K562 (cell line): ENCODE results near the gene ZFYVE28. TPM values are rescaled to one million over a fixed set of nuclear protein-coding genes. Genes with fewer than 3 reads are reported as not detected.

ENCODE experiments used
- ATAC-seq: fragments of 200-7000 bp; cut with Tn5 transposase; 3 replicates; pipeline ENCODE4 v1.9.1; 2020; ENCODE audit warnings: moderate library complexity
- BruUV-seq: library from RNA; stranded (reverse); fragments of 400-500 nt; replicated peaks from 2 replicates; lab custom pipeline; 2021; lab: Mats Ljungman, UMichigan
- CTCF ChIA-PET: fragments of 300-600 bp; formaldehyde crosslinking; extraction: SDS; loops from one replicate; lab custom pipeline; 2021; ENCODE audit warnings: low intra/inter-chr PET ratio; lab: Yijun Ruan, JAX
- POLR2A ChIA-PET: fragments of 300-600, 350-650 bp; sonication (Branson Sonifier 250); formaldehyde crosslinking; extraction: SDS; loops from one replicate; lab custom pipeline; 2021; ENCODE audit warnings: antibody characterized with exemption, inconsistent platforms; lab: Yijun Ruan, JAX
- DNase-seq, 4 experiments: peaks; one replicate each; pipeline versions ENCODE4 v3.0.0 to v3.0.0-alpha.2; 2011 to 2018; ENCODE audit warnings: low spot score in 3 of 4, mixed read lengths in 3 of 4; ENCODE audit errors: extremely low read depth in 1 of 4
- FAIRE-seq: peaks from 2 replicates; lab custom pipeline; 2011; peaks lifted over from hg19 to GRCh38; lab: Jason Lieb, UNC
- H2AFZ ChIP-seq: 2 replicates; pipeline ENCODE4 v1.6.0; 2011; ENCODE audit warnings: low read depth, low read length, control low read depth, inconsistent platforms
- H3K27ac ChIP-seq: fragments of 200-600 bp; 3 replicates; pipeline ENCODE4 v1.8.0; 2011; ENCODE audit warnings: low read depth, mild to moderate bottlenecking, control low read depth, inconsistent platforms, low read length, moderate library complexity, mixed read lengths; ENCODE audit errors: extremely low read depth
- H3K27me3 ChIP-seq, 2 experiments: fragments of 300-600 bp in 1 of 2; 2 replicates in 1 of 2; 3 replicates in 1 of 2; pipeline versions ENCODE4 v1.6.0 to v1.8.0; 2011; ENCODE audit warnings: inconsistent platforms in 2 of 2, low read length in 2 of 2, mild to moderate bottlenecking in 1 of 2, mixed read lengths in 1 of 2, moderate library complexity in 1 of 2; ENCODE audit not compliant: control insufficient read depth in 2 of 2, insufficient read depth in 2 of 2
- H3K36me3 ChIP-seq: fragments of 300-600 bp; 3 replicates; pipeline ENCODE4 v1.8.0; 2011; ENCODE audit warnings: mild to moderate bottlenecking, low read length, inconsistent platforms; ENCODE audit not compliant: control insufficient read depth, insufficient read depth
- H3K4me1 ChIP-seq, 2 experiments: fragments of 200-600 bp in 1 of 2; replicated peaks in 1 of 2; 2 replicates in 1 of 2; 3 replicates in 1 of 2; pipeline versions ENCODE4 v1.5.1 to v1.8.0; 2011; ENCODE audit warnings: inconsistent platforms in 2 of 2, low read length in 2 of 2, mild to moderate bottlenecking in 1 of 2, mixed read lengths in 1 of 2, moderate library complexity in 1 of 2; ENCODE audit not compliant: control insufficient read depth in 2 of 2, insufficient read depth in 2 of 2
- H3K4me2 ChIP-seq: 2 replicates; pipeline ENCODE4 v1.6.1; 2011; ENCODE audit warnings: low read length, control low read depth, inconsistent platforms, mixed read lengths; ENCODE audit not compliant: insufficient read depth
- H3K4me3 ChIP-seq: fragments of 200-600 bp; sonication (generic), shearing (Covaris generic); 2 replicates; pipeline ENCODE4 v1.5.1; 2016; ENCODE audit warnings: control low read depth, inconsistent platforms
- H3K79me2 ChIP-seq: fragments of 200-600 bp; 3 replicates; pipeline ENCODE4 v1.8.0; 2011; ENCODE audit warnings: low read length, inconsistent platforms; ENCODE audit not compliant: control insufficient read depth, insufficient read depth
- H3K9ac ChIP-seq, 2 experiments: 2 replicates each; pipeline versions ENCODE4 v1.6.0 to v1.6.1; 2011; ENCODE audit warnings: low read depth in 2 of 2, low read length in 2 of 2, control low read depth in 1 of 2, inconsistent platforms in 1 of 2, mild to moderate bottlenecking in 1 of 2, mixed read lengths in 1 of 2; ENCODE audit not compliant: insufficient read depth in 1 of 2
- H3K9me1 ChIP-seq: one replicate; pipeline ENCODE4 v1.6.0; 2011; ENCODE audit warnings: inconsistent platforms, mild to moderate bottlenecking, low read length, moderate library complexity; ENCODE audit not compliant: control insufficient read depth, insufficient read depth
- H3K9me3 ChIP-seq: replicated peaks from 2 replicates; pipeline ENCODE4 v1.5.1; 2011; ENCODE audit warnings: low read depth, low read length, inconsistent platforms; ENCODE audit not compliant: control insufficient read depth, insufficient read depth
- H4K20me1 ChIP-seq: replicated peaks from 2 replicates; pipeline ENCODE4 v1.6.1; 2011; ENCODE audit warnings: low read length, inconsistent platforms, mixed read lengths; ENCODE audit not compliant: control insufficient read depth, insufficient read depth
- BCL6 ChIP-seq: fragments of 250-450 bp; sonication (Bioruptor Pico); IDR thresholded peaks from 2 replicates; pipeline ENCODE4 v1.4.0; 2020
- EP400 ChIP-seq: fragments of 450-650 bp; IDR thresholded peaks from 2 replicates; pipeline ENCODE4 v1.6.1; 2017; ENCODE audit warnings: antibody characterized with exemption, mild to moderate bottlenecking, moderate library complexity
- EZH2 ChIP-seq: IDR thresholded peaks from 2 replicates; pipeline ENCODE4 v1.6.1; 2012; ENCODE audit warnings: low read depth, mild to moderate bottlenecking, inconsistent platforms, low read length, borderline replicate concordance
- FOSL1 ChIP-seq: fragments of 200-800 bp; sonication (Bioruptor generic); conservative IDR thresholded peaks from 2 replicates; pipeline ENCODE4 v1.6.1; 2016; ENCODE audit warnings: missing genetic modification characterization, missing compliant biosample characterization
- HEY1 ChIP-seq: fragments of 250-450 bp; sonication (Bioruptor Pico); IDR thresholded peaks from 2 replicates; pipeline ENCODE4 v1.5.0; 2020; ENCODE audit warnings: mild to moderate bottlenecking, moderate library complexity, borderline replicate concordance
- MEF2D ChIP-seq: conservative IDR thresholded peaks from 2 replicates; pipeline ENCODE4 v1.6.1; 2016; ENCODE audit warnings: low read depth, missing genetic modification characterization, missing compliant biosample characterization
- POLR2A ChIP-seq: fragments of 450-650 bp; conservative IDR thresholded peaks from 2 replicates; pipeline ENCODE4 v1.6.1; 2016
- TAF9B ChIP-seq: fragments of 450-650 bp; IDR thresholded peaks from 2 replicates; pipeline ENCODE4 v1.6.1; 2018; ENCODE audit warnings: mild to moderate bottlenecking; ENCODE audit not compliant: partially characterized antibody
- ZNF121 ChIP-seq: sonication (generic); formaldehyde crosslinking; conservative IDR thresholded peaks from 2 replicates; pipeline ENCODE4 v1.8.0; 2022; ENCODE audit warnings: missing genetic modification reagents
- ZNF780A ChIP-seq: fragments of 250-450 bp; sonication (Bioruptor Pico); IDR thresholded peaks from 2 replicates; pipeline ENCODE4 v1.5.0; 2021; ENCODE audit warnings: mild to moderate bottlenecking
- WGBS: fragments of 100-300 bp; shearing (Covaris generic); methylation state at CpG from one replicate; pipeline ENCODE4 v1.1.6; 2016; ENCODE audit warnings: low coverage, mixed read lengths; ENCODE audit not compliant: insufficient coverage; ENCODE audit errors: missing lambda C conversion rate; 5-methylcytosine and 5-hydroxymethylcytosine counted together
- in situ Hi-C: fragments of 300-500 bp; cut with MboI; formaldehyde crosslinking; loops from 4 replicates; pipeline ENCODE4 v1.15.0; 2018; ENCODE audit warnings: inconsistent platforms, mixed read lengths
- intact Hi-C: fragments of 100-400 bp; cut with micrococcal nuclease; formaldehyde crosslinking; loops from 2 replicates; pipeline ENCODE4 v1.14.2; 2022
- polyA plus RNA-seq, 8 experiments: library from polyadenylated mRNA; depleted of rRNA in 4 of 8; stranded (reverse) in 5 of 8; unstranded in 3 of 8; fragments of >200 nt; fragmentation: Nextera tagmentation in 2 of 8; fragmentation: Illumina TruSeq in 1 of 8; extraction: Ambion mirVana in 2 of 8; extraction: Trizol in 1 of 8; gene quantifications; 2 replicates each; pipeline versions ENCODE4 v1.2.1 to v1.2.3, GENCODE V29; 2011 to 2014; ENCODE audit warnings: inconsistent platforms in 1 of 8, missing spikeins in 1 of 8
- total RNA-seq, 7 experiments: library from RNA; depleted of rRNA in 6 of 7; stranded (reverse); fragments of >200 nt in 6 of 7; fragmentation: Illumina TruSeq in 2 of 7; extraction: Trizol in 2 of 7; gene quantifications; 2 replicates each; pipeline versions ENCODE4 v1.2.1 to v1.2.3, GENCODE V29; 2011 to 2021; ENCODE audit warnings: low replicate concordance in 1 of 7
- TF ChIP-seq, protein P1 (sequence below): fragments of 450-650 bp; IDR thresholded peaks from 2 replicates; pipeline ENCODE4 v1.6.1; 2016; ENCODE audit warnings: antibody characterized with exemption

Gene ZFYVE28
- total and polyA plus RNA-seq, 9 of the 15 experiments (the other 6 are each of a cell fraction or from before 2014, with no cell fraction given), result 1.3 to 24.8 (median 8.9) TPM

GRCh38 chr4:2331519-2332200, 86.8 kb downstream of the ZFYVE28 start:
- no peak for FAIRE-seq
- CTCF ChIA-PET, result no interaction called here
- intact Hi-C loops, result no loop called here

DNA sequence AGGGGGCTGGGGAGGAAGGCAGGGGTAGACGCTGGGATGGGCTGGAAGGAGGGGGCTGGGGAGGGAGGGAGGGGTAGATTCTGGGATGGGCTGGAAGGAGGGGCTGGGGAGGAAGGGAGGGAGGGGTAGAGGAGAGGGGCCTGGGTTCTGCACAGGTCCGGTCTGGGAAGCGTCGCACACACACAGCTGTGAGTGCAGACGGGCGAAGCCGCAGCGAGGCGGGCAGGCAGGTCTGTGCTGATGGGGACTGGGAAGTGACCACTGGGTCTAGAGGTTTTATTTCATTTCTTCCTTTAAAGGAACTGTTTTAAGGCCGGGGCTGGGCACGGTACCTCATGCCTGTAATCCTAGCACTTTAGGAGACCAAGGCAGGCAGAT, 87.4 kb downstream of the ZFYVE28 start:
- intact Hi-C loops, result no loop called here
- CTCF ChIA-PET, result no interaction called here
- DNase-seq (no peak), ATAC-seq (no peak), FAIRE-seq (no peak)
- Histone ChIP-seq H3K9ac (no peak overlapping the region), H2AFZ (no peak overlapping the region), H4K20me1 (no peaks in the 10 kb centered on the region), H3K79me2 (no peaks in the 10 kb centered on the region), H3K4me1 (peaks cover 7 to 25% of the 10 kb centered on the region in 2 experiments; a peak in 4 of 5 replicates), H3K36me3 (peaks cover 23% of the 10 kb centered on the region; the same call in 1 of the 3 replicates), H3K27me3 (no peaks in the 10 kb centered on the region), H3K9me3 (peaks cover 4% of the 10 kb centered on the region), H3K9me1 (peaks cover 3% of the 10 kb centered on the region), H3K4me2 (no peak overlapping the region), H3K27ac (no peak overlapping the region), H3K4me3 (no peak overlapping the region)
- no TSS peak for BruUV-seq
- in situ Hi-C loops, result no loop called here
- 81% methylated on average over 5 of the region's 11 CpGs for WGBS
- TF ChIP-seq, protein P1, sequence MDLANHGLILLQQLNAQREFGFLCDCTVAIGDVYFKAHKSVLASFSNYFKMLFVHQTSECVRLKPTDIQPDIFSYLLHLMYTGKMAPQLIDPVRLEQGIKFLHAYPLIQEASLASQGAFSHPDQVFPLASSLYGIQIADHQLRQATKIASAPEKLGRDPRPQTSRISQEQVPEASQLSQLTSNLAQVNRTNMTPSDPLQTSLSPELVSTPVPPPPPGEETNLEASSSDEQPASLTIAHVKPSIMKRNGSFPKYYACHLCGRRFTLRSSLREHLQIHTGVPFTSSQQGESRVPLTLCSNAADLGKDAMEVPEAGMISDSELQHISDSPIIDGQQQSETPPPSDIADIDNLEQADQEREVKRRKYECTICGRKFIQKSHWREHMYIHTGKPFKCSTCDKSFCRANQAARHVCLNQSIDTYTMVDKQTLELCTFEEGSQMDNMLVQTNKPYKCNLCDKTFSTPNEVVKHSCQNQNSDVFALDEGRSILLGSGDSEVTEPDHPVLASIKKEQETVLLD, result no peak
- TF ChIP-seq POLR2A (no peak), ZNF121 (CRISPR knock-in tag) (no peak), FOSL1 (no peak), EP400 (no peak), TAF9B (no peak)
- POLR2A ChIA-PET, result no interaction called here

More at GRCh38 chr4:2331519-2332200, 86.8 kb downstream of the ZFYVE28 start:
- WGBS, result 86% methylated on average over 13 of the region's 13 CpGs
- Histone ChIP-seq H3K4me2 (no peak overlapping the region), H3K36me3 (peaks cover 26% of the 10 kb centered on the region; the same call in 1 of the 3 replicates), H3K9ac (no peak overlapping the region; a peak in 1 of 4 replicates), H3K79me2 (no peaks in the 10 kb centered on the region), H3K9me1 (peaks cover 3% of the 10 kb centered on the region), H3K4me1 (peaks cover 7 to 25% of the 10 kb centered on the region in 2 experiments; a peak in 4 of 5 replicates), H3K27ac (no peak overlapping the region), H2AFZ (no peak overlapping the region), H3K27me3 (no peaks in the 10 kb centered on the region), H3K9me3 (peaks cover 4% of the 10 kb centered on the region), H3K4me3 (no peak overlapping the region), H4K20me1 (no peaks in the 10 kb centered on the region)
- POLR2A ChIA-PET, result no interaction called here
- no TSS peak for BruUV-seq
- no peak for ATAC-seq
- TF ChIP-seq MEF2D, result no peak
- TF ChIP-seq BCL6 (CRISPR knock-in tag), result no peak
- no peak for TF ChIP-seq EZH2
- TF ChIP-seq HEY1 (CRISPR knock-in tag), result no peak
- TF ChIP-seq ZNF780A, result no peak
- DNase-seq, result no peak
- in situ Hi-C loops, result no loop called here
